ENCODE results near the gene COL5A1. TPM values are rescaled to one million over a fixed set of nuclear protein-coding genes. Genes with fewer than 3 reads are reported as not detected.

Gene COL5A1
- total RNA-seq, 1 experiment from 2014 or later, result 10.1 TPM

Other genes starting within 250 kb of the COL5A1 start
- gene FCN2, start 239.0 kb downstream of the COL5A1 start, total RNA-seq (2014; rRNA removed; shearing (Covaris generic)), result not detected in 2 replicates